Left cardiac atrium (tissue), 4 donors: ENCODE measurements around the gene NDUFAB1. TPM values are rescaled to one million over a fixed set of nuclear protein-coding genes. Genes with fewer than 3 reads are reported as not detected.
"Not testable (repeated sequence)": the region's sequence is repeated elsewhere in the genome, so short reads cannot be mapped to it uniquely, and the experiment has no call there.

Experiments
- ATAC-seq, 2 donors: fragments of 200-7000 bp; cut with Tn5 transposase; one replicate each; pipeline ENCODE4 v1.9.1; 2020; ENCODE audit warnings: mild to moderate bottlenecking in 2 of 2, moderate library complexity in 2 of 2
- DNase-seq: peaks from one replicate; pipeline ENCODE4 v3.0.0-alpha.2; 2020
- intact Hi-C, 2 donors: fragments of 100-400 bp; cut with DNase I; formaldehyde crosslinking; loops; one replicate each; pipeline versions ENCODE4 v1.14.1 to v1.15.1; 2022 to 2023
- total RNA-seq, 2 donors: library from RNA; stranded (reverse); fragmentation: NEBNext Ultra II Directional; extraction: Animal tissue kit (Norgen Biotek cat#: 25700); gene quantifications; one replicate each; pipeline ENCODE4 v1.2.1, GENCODE V29; 2021
- donor health status: DM: no; HTN: yes; CAD: no.
- donor health status: DM: no; HTN: yes; CAD: no; lungs with severe emphysema.
- donor health status: DM: yes; HTN: yes; CAD: no.
- donor health status: Dilated cardiomyopathy.

The NDUFAB1 gene
- total RNA-seq, 2 donors from 2014 or later, result 445 TPM

- intact Hi-C loops, result loop anchor here in 1 of 2 donors (2.0 kb wide), 1 partner anchor 29 kb away; no protein-coding TSS in a partner anchor
- no peak for DNase-seq
- ATAC-seq, result no peak
Observed at GRCh38 chr16:23561586-23561985, 34.5 kb downstream of the NDUFAB1 start.

- DNase-seq (no peak), ATAC-seq (peak; percentile 24 to 26)
- intact Hi-C loops, result loop anchor here (1.0 to 5.0 kb wide), 2 partner anchors 34 to 38 kb away; partner anchors contain the start of gene NDUFAB1 (in 1 of the 2)
Observed at GRCh38 chr16:23557779-23558702, 38.1 kb downstream of the NDUFAB1 start.

- ATAC-seq (peak; percentile 96 to 97), DNase-seq (peak; percentile 98)
- intact Hi-C loops, result loop anchor here (1.0 to 5.0 kb wide), 2 partner anchors 35 to 39 kb away; partner anchors contain the start of gene NDUFAB1 (in 1 of the 2)
Observed at GRCh38 chr16:23556881-23557778, 39.0 kb downstream of the NDUFAB1 start, which contains the start of the genes EARS2 and UBFD1. TSS of gene EARS2 (minus strand) at chr16:23557350. CDS start at chr16:23557343, 7 bp downstream. TSS of gene UBFD1 (plus strand) at chr16:23557727. CDS start at chr16:23557743, 16 bp downstream.

GRCh38 chr16:23554536-23554935 is 41.6 kb downstream of the NDUFAB1 start:
- ATAC-seq (no peak), DNase-seq (no peak)
- intact Hi-C loops, result no loop called here

- intact Hi-C loops, result no loop called here
- DNase-seq (no peak), ATAC-seq (no peak)
Observed at GRCh38 chr16:23552161-23552560, 44.0 kb downstream of the NDUFAB1 start.

GRCh38 chr16:23549938-23550337 is 46.2 kb downstream of the NDUFAB1 start:
- DNase-seq (no peak), ATAC-seq (no peak)
- intact Hi-C loops, result no loop called here

GRCh38 chr16:23544436-23544835 is 51.7 kb downstream of the NDUFAB1 start:
- DNase-seq, result no peak

GRCh38 chr16:23540817-23541178 is 55.3 kb downstream of the NDUFAB1 start:
- intact Hi-C loops, ATAC-seq, DNase-seq: not testable (repeated sequence)

More at GRCh38 chr16:23544436-23544835, 51.7 kb downstream of the NDUFAB1 start:
- no peak for ATAC-seq
- intact Hi-C loops, result no loop called here

GRCh38 chr16:23539984-23540816 is 55.9 kb downstream of the NDUFAB1 start:
- no peak for DNase-seq
- intact Hi-C loops, result no loop called here
- no peak for ATAC-seq

- no peak for DNase-seq
- intact Hi-C loops, result no loop called here
- no peak for ATAC-seq
Observed at GRCh38 chr16:23538919-23539278, 57.2 kb downstream of the NDUFAB1 start.

- ATAC-seq, result no peak
- no peak for DNase-seq
- intact Hi-C loops, result no loop called here
Observed at GRCh38 chr16:23537390-23537789, 58.7 kb downstream of the NDUFAB1 start.

- ATAC-seq (no peak), DNase-seq (no peak)
- intact Hi-C loops, result no loop called here
Observed at GRCh38 chr16:23535901-23536300, 60.2 kb downstream of the NDUFAB1 start.

GRCh38 chr16:23534868-23535860 is 61.0 kb downstream of the NDUFAB1 start:
- intact Hi-C loops, result no loop called here
- DNase-seq, result no peak
- no peak for ATAC-seq

- ATAC-seq (no peak), DNase-seq (no peak)
- intact Hi-C loops, result no loop called here
Observed at GRCh38 chr16:23532448-23532847, 63.7 kb downstream of the NDUFAB1 start.
